CD1c-positive myeloid dendritic cell (primary cell): ENCODE measurements around the gene PTPRE.
"Not testable (repeated sequence)": the region's sequence is repeated elsewhere in the genome, so short reads cannot be mapped to it uniquely, and the experiment has no call there.

ENCODE experiments used
- DNase-seq: peaks from one replicate; pipeline ENCODE4 v3.0.0-alpha.2; 2016; ENCODE audit errors: extremely low spot score

The PTPRE gene

DNA sequence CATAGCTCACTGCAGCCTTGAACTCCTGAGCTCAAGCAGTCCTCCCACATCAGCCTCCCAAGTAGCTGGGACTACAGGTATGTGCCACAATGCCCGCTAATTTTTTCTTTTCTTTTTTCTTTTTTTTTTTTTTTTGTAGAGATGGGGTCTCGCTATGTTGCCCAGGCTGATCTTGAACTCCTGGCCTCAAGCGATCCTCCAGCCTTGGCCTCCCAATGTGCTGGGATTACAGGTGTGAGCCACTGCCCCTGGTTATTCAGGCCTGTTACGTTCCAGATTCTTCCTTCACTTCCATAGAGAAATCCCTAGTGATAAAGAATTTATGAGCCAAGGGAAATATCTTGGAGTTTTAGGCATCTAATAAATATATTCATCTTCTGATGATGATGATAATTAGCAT is 187.7 kb downstream of the PTPRE start:
- not testable (repeated sequence) for DNase-seq

DNA sequence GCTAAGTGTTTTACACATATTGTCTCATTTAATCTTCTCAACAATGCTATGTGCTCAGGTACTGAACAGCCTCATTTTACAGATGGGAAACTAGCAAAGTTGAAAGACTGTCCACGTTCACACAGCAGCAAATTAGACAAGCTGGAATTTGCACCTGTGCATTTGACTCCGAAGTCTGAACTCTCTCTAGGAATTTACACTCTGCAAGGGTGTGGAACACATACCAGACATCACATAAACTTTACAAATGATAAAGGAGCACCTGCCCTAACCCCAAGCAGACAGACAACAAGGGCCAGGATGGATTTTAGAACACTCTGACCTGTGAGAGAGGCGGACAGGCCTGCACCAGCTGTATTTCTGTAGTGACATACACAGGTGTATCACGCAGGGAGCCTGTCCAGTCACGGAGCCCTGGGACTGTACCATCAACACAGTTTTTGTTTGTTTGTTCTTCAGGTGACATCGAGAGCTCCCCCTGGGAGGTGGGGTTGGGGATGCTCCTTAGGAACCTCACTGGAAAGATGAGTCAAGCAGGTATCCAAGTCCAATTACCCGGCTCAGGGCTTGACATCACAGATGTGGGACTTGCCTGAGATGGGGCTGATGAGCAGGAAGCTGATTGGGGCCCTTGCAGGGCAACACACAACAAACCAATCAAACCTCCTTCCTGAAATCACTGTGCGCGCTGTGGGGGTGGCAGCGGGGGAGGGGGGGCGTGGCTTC is 188.3 kb downstream of the PTPRE start:
- DNase-seq: peak; percentile 67

DNA sequence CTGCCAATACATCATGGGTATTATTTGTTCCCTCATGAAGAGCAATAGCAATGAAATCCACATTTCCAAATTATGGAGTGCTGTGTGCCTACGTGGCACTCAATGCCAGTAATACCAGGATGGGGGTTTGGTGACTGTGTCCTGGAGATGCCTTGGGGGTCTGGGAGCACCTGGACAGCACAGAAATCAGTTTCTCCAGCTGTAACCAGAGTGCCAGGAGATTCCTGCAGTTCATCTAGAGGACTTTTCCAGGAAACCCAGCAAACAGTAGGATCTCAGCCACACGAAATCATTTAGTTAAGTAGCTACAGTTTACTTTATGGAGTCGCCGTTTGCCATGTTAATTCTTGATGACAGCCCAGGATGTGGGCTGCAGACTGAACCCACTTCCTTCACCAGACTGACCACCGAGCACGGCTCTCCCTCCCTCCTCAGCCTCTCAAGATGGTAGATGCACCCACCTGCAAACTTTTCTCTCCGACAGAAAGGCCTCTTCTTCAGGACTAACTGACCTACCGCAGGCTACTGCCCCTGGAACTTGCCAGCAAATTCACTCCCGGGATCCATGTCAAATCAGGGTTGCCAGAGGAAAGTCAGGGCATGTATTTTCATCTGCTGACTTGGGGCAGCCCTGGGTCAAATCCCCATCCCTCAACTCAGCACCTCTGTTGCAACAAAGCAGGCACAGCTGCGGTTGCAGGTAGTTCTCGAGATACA is 189.0 kb downstream of the PTPRE start:
- no peak for DNase-seq

DNA sequence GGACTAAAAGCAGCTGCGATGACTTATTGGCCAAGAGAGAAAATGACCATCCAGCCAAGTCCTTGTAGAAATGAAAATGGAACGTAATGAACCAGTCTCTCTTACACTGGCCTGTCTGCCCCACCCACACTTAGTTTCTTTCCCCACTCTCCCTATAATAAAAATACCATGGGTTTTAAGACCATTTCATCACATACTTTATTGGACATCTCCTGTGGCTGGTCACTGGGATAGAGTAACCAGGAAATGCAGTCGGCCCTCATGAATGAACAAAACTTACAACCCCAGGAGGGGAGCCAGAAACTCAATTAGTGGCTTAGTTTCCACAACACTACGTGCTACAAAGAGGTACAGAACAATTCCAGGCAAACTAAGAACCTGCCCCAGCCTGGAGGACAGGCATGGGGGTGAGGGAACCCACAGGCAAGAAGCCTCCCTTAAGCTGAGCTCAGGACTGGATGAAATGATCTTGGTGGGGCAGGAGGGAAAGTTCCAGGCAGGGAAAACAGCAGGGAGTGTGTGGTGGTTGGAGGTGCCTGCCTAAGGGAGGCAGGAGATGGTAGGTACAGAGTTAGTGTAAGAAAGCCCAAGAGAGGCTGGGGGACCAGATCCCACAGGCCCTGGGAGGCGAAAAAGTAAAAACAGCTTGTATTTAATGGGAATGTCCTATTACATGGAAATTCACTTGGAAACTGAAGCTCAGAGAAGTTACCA is 189.7 kb downstream of the PTPRE start:
- no peak for DNase-seq

DNA sequence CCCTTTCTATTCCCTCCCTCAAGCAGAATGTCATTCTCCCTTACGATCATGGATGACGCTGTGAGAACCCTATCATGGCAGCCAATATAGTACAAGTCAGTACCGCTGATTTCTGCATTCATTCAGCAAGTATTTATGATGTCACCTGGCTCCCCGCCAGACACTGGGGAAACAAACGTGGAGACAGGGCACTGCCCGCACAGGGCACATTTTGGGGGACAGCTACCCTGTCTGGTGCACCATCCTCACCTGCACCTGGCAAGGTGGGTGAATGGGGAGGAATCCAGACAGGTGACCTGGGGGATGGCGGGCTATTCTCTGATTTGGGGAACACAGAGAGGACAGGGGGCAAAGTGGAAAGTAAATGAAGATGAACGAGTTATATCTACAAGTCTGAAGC is 190.9 kb downstream of the PTPRE start:
- no peak for DNase-seq

DNA sequence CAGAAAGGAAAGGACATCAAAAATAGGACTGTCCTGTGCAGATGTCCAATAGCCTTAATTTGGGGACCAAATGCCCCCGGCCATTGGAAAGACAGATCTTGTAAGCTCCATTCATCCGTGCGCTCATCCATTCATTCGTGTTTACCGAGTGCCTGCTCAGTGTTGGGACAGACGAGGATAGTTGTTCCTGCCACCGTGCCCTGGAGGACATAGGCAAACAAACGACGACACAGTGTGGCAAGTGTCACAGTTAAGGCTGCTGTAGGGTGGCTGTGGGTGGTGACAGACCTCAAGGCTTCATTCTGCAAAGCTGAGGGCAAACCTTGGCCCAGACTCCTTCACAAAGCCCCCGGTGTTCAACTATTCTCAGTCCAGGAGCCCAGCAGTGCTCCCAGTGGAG is 191.7 kb downstream of the PTPRE start:
- no peak for DNase-seq

DNA sequence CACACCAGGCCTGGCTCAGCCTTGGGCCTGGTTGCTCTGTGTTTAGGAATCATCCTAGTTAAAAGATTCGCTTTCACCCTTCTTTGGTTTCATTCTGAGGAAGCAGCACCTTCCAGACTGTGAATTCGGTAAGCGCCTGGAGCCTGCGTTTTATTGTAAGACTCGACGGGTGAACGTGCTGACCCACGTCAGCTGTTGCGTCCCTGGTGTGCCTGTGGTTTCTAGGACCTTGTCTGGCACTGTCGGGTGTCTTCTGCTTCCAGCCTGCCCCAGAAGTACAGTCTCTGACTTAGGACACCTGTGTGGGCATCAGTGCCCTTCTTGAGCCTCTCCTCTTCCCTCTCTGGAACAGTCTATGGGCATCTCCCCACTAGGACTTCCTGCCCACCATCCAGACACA is 193.0 kb downstream of the PTPRE start:
- DNase-seq: no peak

DNA sequence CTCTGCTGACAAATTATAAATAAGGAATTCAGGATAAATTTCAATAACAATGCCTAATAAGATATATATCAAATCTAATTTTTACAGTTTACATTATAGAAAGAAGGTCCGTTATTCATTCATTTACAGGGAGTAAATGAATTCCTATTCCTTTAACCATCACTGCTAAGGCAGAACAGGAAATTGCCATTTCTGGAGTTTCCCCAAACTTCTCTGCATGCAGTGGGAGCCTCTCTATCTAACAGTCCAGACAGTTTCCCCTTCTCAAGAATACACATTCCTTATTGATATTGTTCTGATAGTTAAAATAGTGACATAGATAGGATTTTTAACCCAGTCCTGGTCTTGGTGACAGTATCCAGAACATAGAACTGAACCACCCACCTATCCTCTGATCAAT is 195.0 kb downstream of the PTPRE start:
- no peak for DNase-seq

DNA sequence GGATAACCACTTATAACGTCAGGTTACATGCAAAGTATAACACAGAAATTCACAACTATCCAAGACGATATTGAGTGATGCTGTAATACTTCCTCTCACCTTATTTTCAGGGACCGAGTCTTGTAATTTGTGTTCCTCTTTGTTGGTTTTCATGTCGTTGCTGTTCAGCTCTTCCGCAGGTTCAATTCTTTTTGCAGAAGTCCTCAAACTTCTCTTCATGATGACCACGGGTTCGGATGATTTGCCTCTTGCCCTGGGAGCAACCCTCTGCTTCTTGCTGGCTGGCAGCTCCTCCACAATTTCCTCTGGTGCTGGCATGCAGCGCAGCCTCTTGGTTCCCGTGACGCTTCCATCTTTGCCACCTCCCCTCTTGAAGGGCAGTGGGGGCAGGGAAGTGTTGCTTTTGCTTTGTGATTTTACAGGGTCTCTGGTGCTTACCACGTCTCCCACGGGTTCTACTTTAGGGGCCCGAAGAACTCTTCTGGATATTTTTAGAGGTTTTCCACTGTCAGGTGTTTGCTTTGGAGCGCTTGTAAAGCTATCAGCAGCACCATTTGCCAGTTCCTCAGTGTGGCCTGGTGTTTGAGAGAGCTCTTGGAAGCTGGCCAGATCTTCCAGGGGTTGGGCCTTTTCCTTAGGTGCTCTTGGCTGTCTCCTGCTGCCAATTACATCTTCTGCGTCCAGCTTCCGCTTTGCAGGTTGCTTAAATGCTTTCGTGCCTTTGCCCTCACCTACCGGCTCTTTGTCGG is 195.8 kb downstream of the PTPRE start:
- DNase-seq: no peak

DNA sequence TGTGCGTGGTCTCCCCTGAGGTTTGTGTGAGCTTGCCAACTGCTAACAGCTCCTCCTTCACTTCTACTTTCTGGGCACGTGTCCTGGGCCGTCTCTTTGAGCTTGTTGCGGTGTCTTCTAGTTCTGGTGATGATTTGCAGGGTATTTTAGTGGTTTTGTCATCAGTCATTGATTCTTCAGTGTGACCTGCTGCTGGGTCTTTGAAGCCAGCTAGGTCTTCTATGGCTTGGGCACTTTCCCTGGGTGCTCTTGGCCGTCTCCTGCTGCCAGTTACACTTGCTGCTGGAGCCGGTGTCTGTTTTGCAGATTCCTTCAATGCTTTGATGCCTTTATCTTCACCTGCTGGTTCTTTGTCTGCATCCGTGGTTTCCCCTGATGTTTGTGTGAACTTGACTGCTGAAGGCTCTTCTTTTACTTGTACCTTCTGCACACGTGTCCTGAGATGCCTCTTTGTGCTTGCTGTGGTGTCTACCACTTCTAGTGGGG is 196.4 kb downstream of the PTPRE start:
- no peak for DNase-seq

DNA sequence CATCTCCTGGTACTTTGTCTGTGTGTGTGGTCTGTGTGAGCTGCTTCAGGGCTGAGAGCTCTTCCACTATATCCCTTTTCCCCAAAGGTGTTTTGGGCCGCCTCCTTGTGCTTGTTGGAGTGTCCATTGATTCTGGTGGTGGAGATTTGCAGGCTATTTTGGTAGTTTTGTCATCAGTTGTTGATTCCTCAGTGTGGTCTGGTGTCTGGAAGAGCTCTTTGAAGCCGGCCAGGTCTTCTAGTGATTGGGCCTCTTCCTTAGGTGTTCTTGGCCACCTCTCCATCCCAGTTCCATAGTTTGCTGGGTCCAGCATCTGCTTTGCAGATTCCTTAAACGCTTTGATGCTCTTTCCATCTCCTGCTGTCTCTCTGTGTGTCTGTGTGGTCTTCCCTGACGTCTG is 198.5 kb downstream of the PTPRE start:
- no peak for DNase-seq

DNA sequence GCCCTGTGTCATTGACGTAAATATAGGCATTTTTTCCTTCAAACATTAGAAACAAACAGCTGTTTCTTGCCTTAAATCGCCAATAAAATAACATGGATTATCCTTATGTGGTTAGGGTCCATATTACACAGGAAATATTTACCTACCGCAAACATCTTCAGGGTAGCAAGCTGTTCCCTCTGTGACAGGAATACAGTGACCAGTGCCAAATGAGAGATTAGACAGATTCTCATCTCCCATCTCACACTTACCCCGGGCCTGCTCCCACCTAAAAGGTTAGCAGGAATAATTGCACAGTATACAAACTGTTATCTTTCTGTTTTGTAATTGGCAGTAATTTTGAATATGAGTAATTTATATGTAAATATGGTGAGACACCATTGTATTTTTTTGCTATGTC is 202.8 kb downstream of the PTPRE start:
- DNase-seq: no peak

DNA sequence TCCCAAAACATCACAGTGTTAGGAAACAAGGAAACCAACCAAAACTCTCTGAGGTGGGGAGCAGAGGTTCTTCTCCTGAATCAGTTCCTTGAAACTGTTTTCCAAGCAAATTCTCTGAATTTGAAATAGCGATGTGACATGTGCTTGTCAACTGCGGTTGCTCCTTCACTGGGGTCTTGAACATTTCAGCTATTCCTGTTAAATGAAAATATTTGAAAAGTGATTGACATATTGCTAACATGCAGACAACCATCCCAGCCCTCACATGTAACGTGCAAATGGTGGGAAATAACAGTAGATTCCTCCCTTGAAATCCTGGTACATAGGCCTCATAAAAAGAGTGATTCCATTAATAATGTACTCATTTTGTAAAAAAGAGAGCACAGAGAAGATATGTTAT is 203.4 kb downstream of the PTPRE start:
- DNase-seq: no peak

DNA sequence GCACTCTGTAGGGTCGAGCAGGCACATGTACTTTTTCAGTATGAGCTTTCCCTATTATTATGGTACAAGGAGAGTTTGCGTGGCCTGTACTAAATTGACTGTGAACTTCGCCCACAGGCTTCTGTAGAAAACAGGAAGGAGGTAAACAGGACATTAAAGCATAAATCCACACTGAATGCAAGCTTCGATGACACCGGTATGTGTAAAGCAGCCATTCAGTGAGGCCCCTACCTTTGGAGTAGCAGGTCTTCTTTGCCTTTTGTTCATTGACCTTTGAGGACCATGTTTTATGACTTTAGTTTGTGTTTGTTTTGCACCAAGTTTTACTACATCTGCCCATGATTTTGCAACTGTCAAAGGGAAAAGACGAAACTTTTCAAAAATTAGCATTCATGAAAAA is 204.8 kb downstream of the PTPRE start:
- DNase-seq: peak; percentile 49

DNA sequence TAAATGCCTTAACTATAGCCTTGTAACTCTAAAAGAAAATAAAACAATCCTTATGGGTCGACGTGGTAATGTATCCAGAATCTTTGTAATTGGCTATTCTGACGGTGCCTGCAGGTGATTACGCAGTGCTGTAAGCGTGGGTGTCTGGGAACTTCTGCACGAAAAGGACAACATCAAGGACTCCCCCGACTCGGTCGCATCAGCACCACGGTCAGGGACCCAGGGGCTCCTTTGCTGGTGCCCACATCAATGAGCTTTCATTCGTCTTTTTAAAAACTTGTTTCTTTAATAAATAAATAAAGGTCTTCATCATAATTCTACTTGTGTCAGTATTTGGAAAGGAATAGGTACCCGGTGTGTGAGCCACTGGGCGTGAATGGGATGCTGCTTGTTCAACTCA is 206.1 kb downstream of the PTPRE start:
- no peak for DNase-seq

DNA sequence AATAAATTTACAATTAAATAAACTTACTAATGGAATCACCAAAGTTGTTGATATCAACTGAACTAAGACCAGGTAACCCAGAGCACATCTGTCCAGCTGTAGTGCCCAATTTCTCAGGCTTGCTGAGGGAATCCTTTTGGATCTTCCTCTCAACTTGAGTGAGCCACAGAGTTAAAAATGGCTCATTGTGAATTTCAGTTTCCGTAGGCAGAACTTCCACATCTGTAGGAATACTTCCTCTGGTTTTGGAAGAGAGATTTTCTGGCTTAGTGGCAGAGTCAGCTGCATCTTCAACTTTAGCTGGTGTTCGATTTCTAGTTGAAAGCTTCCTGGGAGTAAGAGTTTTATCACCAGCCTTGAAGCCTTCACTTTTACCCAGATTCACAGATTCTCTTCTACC is 208.0 kb downstream of the PTPRE start:
- DNase-seq: peak; percentile 67

DNA sequence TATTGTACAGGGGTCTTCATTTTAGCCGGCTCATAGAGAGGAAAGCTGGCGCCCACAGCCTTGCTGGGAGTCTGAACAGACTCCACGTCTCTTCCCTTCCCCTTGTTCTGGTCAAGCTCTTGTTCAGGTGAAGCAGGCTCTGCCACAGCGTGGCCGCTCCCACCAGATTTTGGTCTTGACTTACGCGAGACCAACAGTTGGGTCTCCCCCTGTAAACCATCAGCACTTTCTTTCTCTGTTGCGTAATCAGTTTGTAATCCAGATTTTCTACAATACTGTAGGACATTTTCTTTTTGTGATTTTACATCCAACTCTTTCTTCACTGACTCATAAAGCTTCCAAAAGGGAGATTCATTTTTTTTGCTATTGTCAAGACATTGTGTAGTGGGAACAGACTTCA is 208.5 kb downstream of the PTPRE start:
- DNase-seq: no peak

DNA sequence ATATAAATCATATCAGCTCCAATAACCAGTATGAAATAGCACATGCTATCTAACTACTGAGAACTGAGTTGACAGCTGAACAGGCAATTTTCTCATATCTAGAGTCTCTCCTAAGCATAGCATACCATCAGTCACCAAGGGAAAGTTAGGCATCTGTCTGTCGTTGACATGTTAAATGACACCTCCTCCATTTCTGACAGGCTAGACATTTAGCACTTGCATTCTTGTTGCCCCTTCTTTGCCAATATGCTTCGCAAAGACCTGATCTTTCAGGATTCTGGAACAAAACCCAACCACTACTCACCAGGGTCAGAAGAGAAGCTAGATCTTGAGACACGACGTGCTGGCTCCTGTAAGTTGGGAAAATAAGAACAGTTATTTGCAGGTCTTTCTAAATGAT is 209.3 kb downstream of the PTPRE start:
- no peak for DNase-seq

DNA sequence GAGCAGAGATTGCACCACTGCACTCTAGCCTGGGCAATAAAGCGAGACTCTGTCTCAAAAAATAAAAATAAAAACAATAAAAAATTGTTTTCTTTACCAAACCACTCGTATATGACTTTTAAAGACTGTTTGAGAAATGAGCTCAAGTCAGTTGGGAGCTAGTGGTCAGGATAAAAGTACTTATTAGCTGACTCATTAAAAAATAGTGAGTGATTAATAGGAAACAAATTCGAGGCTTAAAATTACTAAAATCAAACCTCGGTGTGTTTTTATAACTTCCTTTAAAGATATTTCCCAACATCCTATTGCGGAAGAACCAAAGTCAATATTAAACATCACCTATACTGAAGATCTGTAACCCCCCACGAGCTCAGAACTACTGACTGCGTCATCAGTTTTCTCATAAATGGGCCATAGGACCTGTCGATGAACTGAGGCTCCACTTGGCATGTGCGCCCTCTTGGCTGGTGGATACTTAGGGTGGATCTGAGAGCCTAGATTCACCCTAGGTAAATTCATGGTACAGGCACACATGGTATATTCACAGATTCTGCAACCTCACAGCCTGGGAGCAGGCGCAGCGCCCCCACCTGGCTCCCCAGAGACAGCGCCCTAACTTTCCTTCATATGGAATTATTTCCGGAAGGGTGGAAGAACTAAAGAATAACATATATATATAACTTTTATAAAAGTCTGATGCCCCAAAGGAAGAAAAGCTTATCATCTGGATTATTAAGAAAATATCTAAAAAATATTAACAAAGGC is 210.1 kb downstream of the PTPRE start:
- DNase-seq: peak; percentile 24

DNA sequence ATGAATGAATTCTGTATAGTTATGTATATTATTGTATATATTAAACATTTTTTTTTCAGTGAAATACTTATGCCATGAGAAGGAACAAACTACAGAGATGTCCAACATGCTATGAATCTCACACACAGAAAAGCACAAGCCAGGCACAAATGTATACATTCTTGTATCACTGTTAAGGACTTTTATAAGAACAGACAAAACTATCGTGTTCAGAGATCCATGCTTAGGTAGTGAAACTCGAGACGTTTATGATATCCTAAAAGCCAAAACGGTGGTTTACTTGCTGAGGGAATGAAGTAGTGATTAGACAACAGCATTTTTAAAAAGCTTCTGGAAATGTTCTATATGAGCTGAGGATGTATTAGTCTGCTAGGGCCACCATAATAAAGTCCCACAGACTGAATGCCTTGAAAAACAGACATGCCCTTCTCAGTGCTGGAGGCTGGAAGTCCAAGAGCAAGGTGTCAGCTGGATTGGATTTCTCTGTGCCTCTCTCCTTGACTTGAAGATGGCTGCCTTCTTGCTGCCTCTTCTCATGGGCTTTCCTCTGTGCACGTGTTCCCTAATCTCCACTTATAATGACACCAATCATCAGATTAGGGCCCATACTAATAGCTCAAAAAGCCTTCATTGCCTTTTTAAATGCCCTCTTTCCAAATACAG is 215.0 kb downstream of the PTPRE start:
- no peak for DNase-seq

DNA sequence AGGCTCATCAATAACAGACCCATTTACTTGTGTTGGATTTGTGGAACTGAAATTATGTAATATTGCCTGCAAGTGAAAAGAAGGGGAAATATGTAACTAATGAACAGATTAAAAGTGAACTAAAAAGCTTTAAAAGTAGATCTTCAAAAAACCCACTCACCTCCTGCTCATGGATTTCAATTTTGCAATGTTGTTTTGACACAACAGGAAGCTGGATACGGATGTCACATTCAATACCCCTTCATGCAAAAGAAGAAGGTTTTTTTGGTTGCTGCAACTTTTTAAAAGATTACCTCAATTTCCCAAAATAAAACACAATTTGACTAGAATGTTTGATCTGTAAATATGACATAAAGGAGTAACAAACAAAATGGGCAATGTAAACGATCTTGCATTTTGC is 216.0 kb downstream of the PTPRE start:
- peak; percentile 74 for DNase-seq
